Activated CD4-positive, alpha-beta T cell treated with anti-CD3 and anti-CD28 coated beads, Interleukin-2, amount 10 ng/mL, durations not matched to agents 24 days and 14 days (primary cell): ENCODE results near the gene INSL6. TPM values are rescaled to one million over a fixed set of nuclear protein-coding genes. Genes with fewer than 3 reads are reported as not detected.

Source experiments
- DNase-seq: peaks from one replicate; pipeline ENCODE4 v3.0.0; 2022
- H3K27ac Mint-ChIP-seq: one replicate; pipeline ENCODE4 v1.8.0; 2022; ENCODE audit warnings: mild to moderate bottlenecking, mixed read lengths
- H3K27me3 Mint-ChIP-seq: one replicate; pipeline ENCODE4 v1.8.0; 2022; ENCODE audit warnings: mixed read lengths
- H3K36me3 Mint-ChIP-seq: one replicate; pipeline ENCODE4 v1.8.0; 2022; ENCODE audit warnings: low read depth, mild to moderate bottlenecking, mixed read lengths
- H3K4me1 Mint-ChIP-seq: one replicate; pipeline ENCODE4 v1.8.0; 2021; ENCODE audit warnings: mixed read lengths
- H3K4me3 Mint-ChIP-seq: one replicate; pipeline ENCODE4 v1.8.0; 2022; ENCODE audit warnings: mild to moderate bottlenecking, moderate library complexity, mixed read lengths
- H3K9me3 Mint-ChIP-seq: one replicate; pipeline ENCODE4 v1.8.0; 2021; ENCODE audit warnings: mixed read lengths
- intact Hi-C: fragments of 100-400 bp; cut with micrococcal nuclease; formaldehyde crosslinking; loops from one replicate; pipeline ENCODE4 v1.15.1; 2023
- total RNA-seq: library from RNA; stranded (reverse); gene quantifications from 2 replicates; pipeline ENCODE4 v1.2.3, GENCODE V29; 2022

INSL6 gene
- total RNA-seq, 1 donor from 2014 or later: not detected

GRCh38 chr9:5144217-5144616, 41.2 kb downstream of the INSL6 start:
- Mint-ChIP-seq H3K9me3 (peaks cover 25% of the 10 kb centered on the region), H3K36me3 (peaks cover 74% of the 10 kb centered on the region), H3K27ac (no peak overlapping the region), H3K4me1 (peaks cover 10% of the 10 kb centered on the region), H3K4me3 (no peak overlapping the region), H3K27me3 (no peaks in the 10 kb centered on the region)
- intact Hi-C loops: no loop called here
- DNase-seq: no peak

GRCh38 chr9:5140151-5140550, 45.3 kb downstream of the INSL6 start:
- H3K9me3 Mint-ChIP-seq: peaks cover 23% of the 10 kb centered on the region
- intact Hi-C loops: no loop called here
- no peak overlapping the region for H3K27ac Mint-ChIP-seq
- peaks cover 51% of the 10 kb centered on the region for H3K36me3 Mint-ChIP-seq
- no peak overlapping the region for H3K4me3 Mint-ChIP-seq
- no peaks in the 10 kb centered on the region for H3K27me3 Mint-ChIP-seq
- DNase-seq: no peak
- H3K4me1 Mint-ChIP-seq: peaks cover 4% of the 10 kb centered on the region

GRCh38 chr9:5122516-5122915, 62.9 kb downstream of the INSL6 start:
- Mint-ChIP-seq H3K4me1 (peaks cover 4% of the 10 kb centered on the region), H3K27ac (no peak overlapping the region), H3K4me3 (no peak overlapping the region), H3K36me3 (peaks cover 50% of the 10 kb centered on the region), H3K27me3 (no peaks in the 10 kb centered on the region), H3K9me3 (no peaks in the 10 kb centered on the region)
- no peak for DNase-seq
- intact Hi-C loops: no loop called here

GRCh38 chr9:5122116-5122515, 63.3 kb downstream of the INSL6 start:
- Mint-ChIP-seq H3K36me3 (peaks cover 49% of the 10 kb centered on the region), H3K4me3 (no peak overlapping the region), H3K4me1 (peaks cover 5% of the 10 kb centered on the region), H3K27ac (no peak overlapping the region), H3K9me3 (no peaks in the 10 kb centered on the region), H3K27me3 (no peaks in the 10 kb centered on the region)
- DNase-seq: no peak
- intact Hi-C loops: no loop called here

GRCh38 chr9:5113994-5114748, 71.3 kb downstream of the INSL6 start:
- no peak overlapping the region for H3K27ac Mint-ChIP-seq
- peaks cover 4% of the 10 kb centered on the region for H3K4me1 Mint-ChIP-seq
- no peak for DNase-seq
- H3K27me3 Mint-ChIP-seq: no peaks in the 10 kb centered on the region
- peaks cover 40% of the 10 kb centered on the region for H3K36me3 Mint-ChIP-seq
- intact Hi-C loops: no loop called here
- H3K9me3 Mint-ChIP-seq: peaks cover 7% of the 10 kb centered on the region
- H3K4me3 Mint-ChIP-seq: no peak overlapping the region

Other genes with a start within 250 kb of the INSL6 start
- gene JAK2, start 200.4 kb downstream of the INSL6 start, total RNA-seq: 29.3 and 29.9 TPM in 2 replicates
- gene INSL4, start 45.8 kb upstream of the INSL6 start, total RNA-seq: not detected in 2 replicates
- 0.30 and 1.5 TPM in 2 replicates for gene RLN2, start 119.1 kb upstream of the INSL6 start, total RNA-seq
- 0.59 and 0.84 TPM in 2 replicates for gene RLN1, start 154.2 kb upstream of the INSL6 start, total RNA-seq